Measurements from ENCODE around the gene MED13L.

GRCh38 chr12:115930336-115930735 is 347.2 kb downstream of the MED13L start:
- TF ChIP-seq CTCF (IDR thresholded peaks at IDR 0.05; ENCODE audit: borderline replicate concordance, extremely low read depth, low read length, poor library complexity, severe bottlenecking) (no peak), EZH2 (IDR thresholded peaks at IDR 0.05; ENCODE audit: borderline replicate concordance, low read depth, low read length, severe bottlenecking) (no peak)

Data from DND-41 (cell line).